Measurements from ENCODE around the gene ARHGEF7. TPM values are rescaled to one million over a fixed set of nuclear protein-coding genes. Genes with fewer than 3 reads are reported as not detected.

Gene ARHGEF7
- total RNA-seq, 1 donor from 2014 or later, result 64.6 TPM

GRCh38 chr13:111225166-111225565, 110.1 kb downstream of the ARHGEF7 start:
- Mint-ChIP-seq H3K4me1 (peaks cover 14% of the 10 kb centered on the region), H3K27ac (no peak overlapping the region)
- H3K79me2 ChIP-seq (ENCODE audit: low read depth), result peaks cover 51% of the 10 kb centered on the region

DNA sequence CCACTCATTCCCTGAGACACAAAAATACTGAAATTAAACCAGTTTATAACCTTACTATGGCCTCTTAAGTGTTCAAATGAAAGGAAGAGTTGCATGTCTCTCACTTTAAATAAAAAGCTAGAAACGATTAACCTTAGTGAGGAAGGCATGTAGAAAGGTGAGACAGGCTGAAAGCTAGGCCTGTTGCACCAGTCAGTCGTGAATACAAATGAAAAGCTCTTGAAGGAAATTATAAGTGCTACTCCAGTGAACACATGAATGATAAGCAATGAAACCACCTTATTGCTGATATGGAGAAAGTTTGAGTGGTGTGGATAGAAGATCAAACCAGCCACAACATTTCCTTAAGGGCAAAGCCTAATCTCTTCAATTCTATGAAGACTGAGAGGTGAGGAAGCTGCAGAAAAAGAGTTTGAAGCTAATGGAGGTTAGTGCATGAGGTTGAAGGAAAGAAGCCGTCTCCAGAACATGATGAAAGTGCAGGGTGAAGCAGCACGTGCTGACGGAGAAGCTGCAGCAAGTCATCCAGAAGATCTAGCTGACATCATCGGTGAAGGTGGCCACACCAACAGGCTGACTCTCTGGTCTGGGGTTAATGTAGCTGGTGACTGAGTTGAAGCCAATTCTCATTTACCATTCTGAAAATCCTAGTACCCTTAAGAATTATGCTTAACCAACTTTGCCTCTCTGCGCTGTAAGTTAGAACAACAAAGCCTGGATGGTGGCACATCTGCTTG, 110.9 kb downstream of the ARHGEF7 start:
- no peak overlapping the region for H3K4me3 ChIP-seq
- TF ChIP-seq, protein P1, sequence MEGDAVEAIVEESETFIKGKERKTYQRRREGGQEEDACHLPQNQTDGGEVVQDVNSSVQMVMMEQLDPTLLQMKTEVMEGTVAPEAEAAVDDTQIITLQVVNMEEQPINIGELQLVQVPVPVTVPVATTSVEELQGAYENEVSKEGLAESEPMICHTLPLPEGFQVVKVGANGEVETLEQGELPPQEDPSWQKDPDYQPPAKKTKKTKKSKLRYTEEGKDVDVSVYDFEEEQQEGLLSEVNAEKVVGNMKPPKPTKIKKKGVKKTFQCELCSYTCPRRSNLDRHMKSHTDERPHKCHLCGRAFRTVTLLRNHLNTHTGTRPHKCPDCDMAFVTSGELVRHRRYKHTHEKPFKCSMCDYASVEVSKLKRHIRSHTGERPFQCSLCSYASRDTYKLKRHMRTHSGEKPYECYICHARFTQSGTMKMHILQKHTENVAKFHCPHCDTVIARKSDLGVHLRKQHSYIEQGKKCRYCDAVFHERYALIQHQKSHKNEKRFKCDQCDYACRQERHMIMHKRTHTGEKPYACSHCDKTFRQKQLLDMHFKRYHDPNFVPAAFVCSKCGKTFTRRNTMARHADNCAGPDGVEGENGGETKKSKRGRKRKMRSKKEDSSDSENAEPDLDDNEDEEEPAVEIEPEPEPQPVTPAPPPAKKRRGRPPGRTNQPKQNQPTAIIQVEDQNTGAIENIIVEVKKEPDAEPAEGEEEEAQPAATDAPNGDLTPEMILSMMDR (IDR thresholded peaks at IDR 0.05), result no peak
- TF ChIP-seq EZH2phosphoT487 (IDR thresholded peaks at IDR 0.05), result no peak
- TF ChIP-seq EZH2 (IDR thresholded peaks at IDR 0.05), result no peak
- H3K36me3 Mint-ChIP-seq, result peaks cover 18% of the 10 kb centered on the region
- H2AFZ ChIP-seq (replicated peaks), result no peak overlapping the region
- no peak overlapping the region for H3K9ac ChIP-seq
- no peaks in the 10 kb centered on the region for H3K9me3 ChIP-seq (ENCODE audit: low read depth)
- H3K9me3 Mint-ChIP-seq, result no peaks in the 10 kb centered on the region
- peaks cover 14% of the 10 kb centered on the region for H3K4me1 Mint-ChIP-seq
- H3K27me3 Mint-ChIP-seq (ENCODE audit: insufficient read depth, low read depth), result no peaks in the 10 kb centered on the region
- no peak overlapping the region for H3K27ac ChIP-seq
- H3K79me2 ChIP-seq (ENCODE audit: low read depth), result peaks cover 54% of the 10 kb centered on the region
- DNase-seq (ENCODE audit: low spot score), result no peak
- peaks cover 6% of the 10 kb centered on the region for H3K4me1 ChIP-seq
- no peaks in the 10 kb centered on the region for H3K36me3 ChIP-seq
- H4K20me1 ChIP-seq (ENCODE audit: low read depth), result peaks cover 56% of the 10 kb centered on the region
- H3K27me3 ChIP-seq, result no peaks in the 10 kb centered on the region
- H3K27ac Mint-ChIP-seq, result no peak overlapping the region
- no peak overlapping the region for H3K4me2 ChIP-seq
- peaks cover 6% of the 10 kb centered on the region for H3F3A ChIP-seq (ENCODE audit: low read depth)
- no peak overlapping the region for H3K4me3 Mint-ChIP-seq

More at GRCh38 chr13:111225166-111225565, 110.1 kb downstream of the ARHGEF7 start:
- peaks cover 13% of the 10 kb centered on the region for H3F3A ChIP-seq (ENCODE audit: low read depth)
- TF ChIP-seq EZH2 (IDR thresholded peaks at IDR 0.05), result no peak
- TF ChIP-seq EZH2phosphoT487 (IDR thresholded peaks at IDR 0.05), result no peak
- TF ChIP-seq, protein P1 (IDR thresholded peaks at IDR 0.05), result no peak
- no peaks in the 10 kb centered on the region for H3K27me3 ChIP-seq
- peaks cover 54% of the 10 kb centered on the region for H4K20me1 ChIP-seq (ENCODE audit: low read depth)
- DNase-seq (ENCODE audit: low spot score), result no peak
- H3K4me1 ChIP-seq, result peaks cover 6% of the 10 kb centered on the region
- no peak overlapping the region for H3K9ac ChIP-seq
- Mint-ChIP-seq H3K36me3 (peaks cover 18% of the 10 kb centered on the region), H3K4me3 (no peak overlapping the region), H3K9me3 (no peaks in the 10 kb centered on the region), H3K27me3 (ENCODE audit: insufficient read depth, low read depth) (no peaks in the 10 kb centered on the region)
- no peak overlapping the region for H3K4me3 ChIP-seq
- no peaks in the 10 kb centered on the region for H3K9me3 ChIP-seq (ENCODE audit: low read depth)
- H3K36me3 ChIP-seq, result no peaks in the 10 kb centered on the region
- H2AFZ ChIP-seq (replicated peaks), result no peak overlapping the region
- H3K27ac ChIP-seq, result no peak overlapping the region
- H3K4me2 ChIP-seq, result no peak overlapping the region

DNA sequence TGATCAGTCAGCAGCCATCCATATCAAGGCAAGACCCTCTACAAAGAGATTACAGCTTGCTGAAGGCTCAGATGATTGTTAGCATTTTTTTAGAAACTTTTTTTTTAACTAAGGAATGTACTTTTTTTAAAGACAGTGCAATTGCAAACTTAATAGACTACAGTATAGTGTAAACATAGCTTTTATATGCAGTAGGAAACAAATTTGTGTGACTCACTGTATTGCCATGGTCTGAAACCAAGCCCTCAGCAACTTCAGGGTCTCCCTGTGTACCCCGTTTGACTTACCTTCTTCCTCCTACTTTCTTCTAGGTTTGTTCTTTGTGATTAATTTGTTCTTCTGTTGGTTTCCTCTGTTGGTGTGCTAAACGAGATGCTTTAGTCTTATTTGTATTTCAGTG, 112.3 kb downstream of the ARHGEF7 start:
- Histone ChIP-seq H3K27me3 (no peaks in the 10 kb centered on the region), H3K4me3 (no peak overlapping the region), H3K4me1 (peaks cover 6% of the 10 kb centered on the region), H2AFZ (replicated peaks) (no peak overlapping the region), H3K9me3 (ENCODE audit: low read depth) (no peaks in the 10 kb centered on the region), H3F3A (ENCODE audit: low read depth) (peaks cover 5% of the 10 kb centered on the region), H3K27ac (no peak overlapping the region), H3K79me2 (ENCODE audit: low read depth) (peaks cover 58% of the 10 kb centered on the region), H4K20me1 (ENCODE audit: low read depth) (peaks cover 57% of the 10 kb centered on the region), H3K9ac (no peak overlapping the region), H3K4me2 (no peak overlapping the region), H3K36me3 (no peaks in the 10 kb centered on the region)
- Mint-ChIP-seq H3K27ac (no peak overlapping the region), H3K4me1 (peaks cover 14% of the 10 kb centered on the region), H3K36me3 (peaks cover 29% of the 10 kb centered on the region), H3K9me3 (no peaks in the 10 kb centered on the region), H3K27me3 (ENCODE audit: insufficient read depth, low read depth) (no peaks in the 10 kb centered on the region), H3K4me3 (no peak overlapping the region)
- DNase-seq (ENCODE audit: low spot score), result no peak
- TF ChIP-seq, protein P1 (IDR thresholded peaks at IDR 0.05), result no peak
- TF ChIP-seq EZH2 (IDR thresholded peaks at IDR 0.05), result no peak
- no peak for TF ChIP-seq EZH2phosphoT487 (IDR thresholded peaks at IDR 0.05)

All from neural progenitor cell (in vitro differentiated cells).